HG03196 (cell line): Measurements from ENCODE around the gene RFC1.

Experiments
- ATAC-seq: cut with Tn5 transposase; IDR thresholded peaks from one replicate; pipeline ENCODE4 v1.9.1; 2021; ENCODE audit not compliant: unreplicated experiment

The RFC1 gene

DNA sequence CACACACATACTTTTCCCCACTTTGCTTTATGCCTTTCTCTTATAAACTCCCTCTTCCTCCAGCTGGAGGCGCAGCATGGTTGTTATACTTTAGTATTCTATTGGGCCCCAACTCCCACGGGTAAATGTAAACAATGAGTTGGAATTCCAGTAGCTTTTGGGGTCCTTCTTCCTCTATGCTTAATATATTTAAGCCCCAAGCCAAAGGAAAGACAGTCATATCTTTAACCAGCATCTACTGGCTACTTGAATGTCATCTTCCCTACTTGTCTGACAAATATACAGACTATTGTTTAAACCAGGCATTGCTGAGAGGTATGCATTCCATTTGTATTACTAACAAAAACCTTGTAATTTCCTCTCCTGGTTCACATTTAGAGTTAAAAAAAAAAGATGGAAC is 110.9 kb downstream of the RFC1 start:
- ATAC-seq, result no peak

DNA sequence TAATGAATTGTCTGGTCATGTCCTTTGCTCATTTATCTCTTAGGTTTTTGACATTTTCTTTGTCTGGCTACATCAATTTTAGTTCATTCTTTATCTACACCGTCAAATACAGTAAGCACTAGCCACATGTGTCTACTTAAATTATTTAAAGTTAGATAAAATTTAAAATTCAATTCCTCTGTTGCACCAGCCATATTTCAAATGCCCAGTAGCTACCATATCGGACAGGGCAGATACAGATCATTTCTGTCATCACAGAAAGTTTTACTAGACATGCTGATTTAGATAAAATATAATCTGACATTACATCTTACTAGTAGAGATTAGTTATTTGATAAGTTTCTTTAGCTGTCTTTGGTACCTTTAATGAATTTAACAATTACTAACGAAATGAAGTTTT is 122.7 kb downstream of the RFC1 start:
- no peak for ATAC-seq
